Measurements from ENCODE around the gene ADO.
A peak's percentile ranks its signal among the peaks of the same experiment; 100 is the strongest.

ADO gene

GRCh38 chr10:62795100-62795499 lies 9.4 kb upstream of the ADO start:
- no peak for DNase-seq

DNA sequence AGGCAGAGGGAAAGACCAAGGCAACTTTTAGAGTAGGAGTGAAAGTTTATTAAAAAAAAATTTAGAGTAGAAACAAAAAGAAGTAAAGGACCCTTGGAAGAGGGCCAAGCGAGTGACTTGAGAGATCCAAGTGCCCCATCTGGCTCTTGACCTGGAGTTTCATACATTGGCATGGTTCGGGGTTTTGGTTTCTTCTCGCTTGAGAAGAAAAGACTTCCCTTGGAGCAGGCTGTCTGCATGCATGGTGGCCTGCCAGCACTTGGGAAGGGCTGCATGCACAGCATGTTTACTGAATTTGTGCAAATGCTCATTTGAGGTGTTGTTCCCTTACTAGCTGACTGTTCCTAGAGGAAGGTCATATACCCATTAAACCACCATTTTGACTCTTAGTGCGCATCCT lies 8.8 kb upstream of the ADO start:
- DNase-seq, result no peak

DNA sequence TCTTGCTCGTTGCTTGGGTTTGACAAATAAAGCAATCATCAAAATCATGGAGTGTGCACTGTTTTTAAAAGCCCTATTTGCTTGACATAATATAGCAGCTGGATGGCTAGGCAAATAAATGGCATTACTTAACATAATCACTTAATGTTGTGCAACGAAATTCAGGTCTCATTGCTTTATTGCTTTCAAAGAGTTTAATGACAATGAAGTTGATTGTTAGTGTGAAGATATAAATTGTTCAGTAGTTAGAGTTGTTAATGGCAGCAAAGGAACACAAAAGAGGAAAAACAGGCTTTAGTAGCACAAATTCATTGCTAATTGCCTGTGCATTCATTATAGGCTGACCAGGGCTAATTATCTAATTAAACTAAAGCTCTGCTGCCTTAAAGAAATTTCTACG lies 7.6 kb upstream of the ADO start:
- no peak for DNase-seq

DNA sequence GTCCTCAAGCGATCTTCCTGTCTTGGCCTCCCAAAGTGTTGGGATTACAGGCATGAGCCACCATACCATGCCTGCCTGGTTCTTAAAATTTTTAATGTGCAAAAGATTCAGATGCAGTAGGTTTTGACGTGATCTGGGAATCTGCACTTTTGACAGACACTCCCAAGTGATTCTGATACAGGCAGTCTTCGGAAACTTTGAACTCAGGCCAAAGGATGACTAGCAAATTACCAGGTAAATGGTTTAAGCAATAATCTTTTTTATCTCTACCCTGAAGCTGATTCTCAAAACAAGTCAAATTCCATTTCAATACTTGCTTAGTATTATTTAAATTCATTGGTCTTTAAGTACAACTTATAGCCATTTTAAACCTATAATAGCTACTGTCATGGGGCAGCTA lies 2.6 kb upstream of the ADO start:
- no peak for DNase-seq

DNA sequence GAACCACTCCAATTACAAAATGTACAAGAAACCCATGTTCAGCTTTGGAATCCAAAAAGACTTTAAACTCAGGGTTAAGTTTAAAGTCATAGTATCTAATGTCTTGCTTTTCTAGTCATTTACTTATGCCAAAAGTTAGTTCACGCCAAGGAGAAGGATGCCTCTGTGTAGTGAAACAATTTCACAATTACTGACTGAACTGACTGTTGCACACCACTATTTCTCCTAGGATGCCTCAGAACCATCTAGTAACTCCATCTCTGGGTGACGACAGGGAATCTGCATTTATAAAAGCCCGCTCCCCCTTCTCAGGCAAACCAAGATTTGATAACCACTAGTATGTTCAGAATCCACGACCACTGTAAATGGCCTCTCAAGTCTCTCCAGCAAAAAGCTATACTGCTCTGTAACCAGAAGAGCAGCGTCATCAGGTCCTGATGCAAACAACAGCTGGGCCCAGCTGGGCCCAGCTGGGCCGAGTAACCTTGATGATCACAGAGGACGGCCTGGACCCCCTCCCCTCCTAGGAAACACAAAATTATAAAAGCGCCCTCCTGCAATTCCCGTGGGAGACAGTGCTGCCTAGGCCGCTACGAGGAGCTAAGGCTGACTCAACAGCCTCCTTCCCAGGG lies 680 bp upstream of the ADO start:
- DNase-seq, result no peak

DNA sequence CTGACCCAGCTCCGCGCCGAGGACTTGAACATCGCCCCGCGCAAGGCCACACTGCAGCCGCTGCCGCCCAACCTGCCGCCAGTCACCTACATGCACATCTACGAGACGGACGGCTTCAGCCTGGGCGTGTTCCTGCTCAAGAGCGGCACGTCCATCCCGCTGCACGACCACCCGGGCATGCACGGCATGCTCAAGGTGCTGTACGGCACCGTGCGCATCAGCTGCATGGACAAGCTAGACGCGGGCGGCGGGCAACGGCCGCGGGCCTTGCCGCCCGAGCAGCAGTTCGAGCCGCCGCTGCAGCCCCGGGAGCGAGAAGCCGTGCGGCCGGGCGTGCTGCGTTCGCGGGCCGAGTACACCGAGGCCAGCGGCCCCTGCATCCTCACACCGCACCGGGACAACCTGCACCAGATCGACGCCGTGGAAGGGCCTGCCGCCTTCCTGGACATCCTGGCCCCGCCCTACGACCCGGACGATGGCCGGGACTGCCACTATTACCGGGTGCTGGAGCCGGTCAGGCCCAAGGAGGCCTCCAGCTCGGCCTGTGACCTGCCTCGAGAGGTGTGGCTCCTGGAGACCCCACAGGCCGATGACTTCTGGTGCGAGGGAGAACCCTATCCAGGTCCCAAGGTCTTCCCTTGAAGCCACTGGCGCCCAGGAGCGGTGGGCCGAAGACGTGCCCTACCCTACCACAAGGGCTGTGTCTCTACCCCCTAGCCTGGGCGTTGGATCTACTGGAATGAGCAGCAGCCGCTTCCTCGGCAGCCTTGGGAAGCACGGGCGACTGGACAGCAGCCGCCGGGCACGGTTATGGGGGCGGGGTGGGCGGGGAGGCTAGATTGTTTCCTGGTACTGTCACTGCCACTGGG lies 945 bp downstream of the ADO start:
- DNase-seq, result no peak

DNA sequence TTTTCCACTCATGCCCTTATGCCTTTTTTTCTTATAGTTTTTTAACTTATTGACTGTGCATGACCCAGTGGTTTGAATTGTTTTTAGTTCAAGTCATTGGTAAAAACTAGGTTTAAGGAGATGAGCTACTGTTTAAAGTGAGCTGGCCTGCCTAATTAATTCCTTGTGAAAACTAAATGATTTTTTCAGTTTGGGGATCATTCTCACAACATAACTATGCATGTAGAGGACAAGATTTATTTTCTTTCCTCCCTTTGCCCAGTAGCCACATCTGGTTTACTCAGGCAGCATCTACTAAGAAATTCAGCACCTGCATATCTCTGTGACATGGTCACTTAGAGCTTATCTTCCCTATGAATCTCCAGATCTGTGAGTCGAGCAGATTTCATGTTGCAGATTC lies 1.7 kb downstream of the ADO start:
- no peak for DNase-seq

GRCh38 chr10:62810156-62810902 lies 5.8 kb downstream of the ADO start:
- DNase-seq, result no peak

DNA sequence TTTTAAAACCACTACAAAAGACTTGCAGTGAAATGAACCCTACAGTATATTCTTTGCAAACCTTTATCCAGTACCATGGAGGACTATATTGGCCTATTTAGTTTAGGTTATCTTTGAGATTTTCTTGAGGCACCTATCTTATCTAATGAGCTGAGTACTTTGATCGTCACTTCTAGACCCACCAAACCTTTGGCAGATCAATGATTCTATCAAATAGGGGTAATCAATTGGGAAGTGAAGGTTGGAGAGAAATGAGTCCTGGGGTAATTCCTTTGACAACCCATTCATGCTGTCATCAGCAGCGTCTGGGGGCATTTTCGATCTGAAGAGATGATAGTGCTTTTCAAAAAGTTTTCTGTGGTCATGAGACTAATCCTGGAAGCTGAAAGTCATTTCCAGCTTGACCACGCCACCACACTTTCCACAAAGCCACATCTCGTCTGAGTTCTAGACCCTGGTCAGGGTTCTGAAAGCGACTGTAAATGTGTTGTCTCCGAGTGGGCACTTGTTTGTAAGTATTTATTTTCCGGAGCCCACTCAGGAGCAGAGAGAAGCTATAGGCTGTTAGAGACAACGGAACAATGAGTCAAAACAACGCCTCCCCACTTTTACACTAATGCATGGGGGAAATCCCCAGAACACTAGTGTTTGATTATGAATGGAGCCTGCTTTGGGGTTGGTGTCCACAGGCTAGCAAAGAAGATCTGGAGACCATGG lies 6.8 kb downstream of the ADO start:
- no peak for DNase-seq

DNA sequence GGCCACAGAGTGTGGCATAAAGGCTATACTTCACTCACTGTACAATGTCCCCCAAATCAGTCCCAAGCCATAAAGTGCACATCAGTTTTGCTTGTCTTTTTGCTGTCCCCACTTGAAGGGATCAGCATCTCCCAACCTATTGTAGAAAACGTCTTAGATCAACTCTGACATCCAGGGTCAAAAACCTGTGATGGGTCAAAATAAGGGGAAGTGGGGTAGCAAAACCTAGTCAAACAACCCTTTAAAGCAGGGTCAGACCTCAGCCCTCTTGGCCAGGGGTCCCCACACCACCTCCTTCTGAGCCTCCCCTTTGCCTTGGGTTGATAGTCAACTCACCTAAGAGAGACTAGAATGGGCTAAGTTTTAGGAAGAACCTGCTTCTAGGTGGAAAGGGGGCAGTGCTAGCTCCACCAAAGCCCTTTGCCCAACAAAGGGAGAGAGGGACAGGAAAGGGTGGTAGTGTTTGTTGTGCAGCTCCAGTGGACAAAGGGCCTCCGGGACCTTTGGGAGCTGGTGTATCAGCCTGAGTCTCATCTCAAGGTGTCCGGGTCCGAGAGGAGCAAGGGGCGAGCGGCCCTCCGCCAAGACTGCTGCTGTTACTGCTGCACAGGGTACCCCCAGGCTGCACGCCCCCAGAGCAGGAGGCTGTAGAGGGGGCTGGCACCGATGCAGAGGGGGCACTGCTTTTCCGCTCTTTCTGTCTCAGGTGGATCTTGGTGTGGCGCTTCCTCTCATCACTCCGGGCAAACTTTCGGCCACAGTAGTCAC lies 8.3 kb downstream of the ADO start:
- DNase-seq, result no peak

- no peak for DNase-seq
Observed at GRCh38 chr10:62813453-62813852, 8.9 kb downstream of the ADO start.

DNA sequence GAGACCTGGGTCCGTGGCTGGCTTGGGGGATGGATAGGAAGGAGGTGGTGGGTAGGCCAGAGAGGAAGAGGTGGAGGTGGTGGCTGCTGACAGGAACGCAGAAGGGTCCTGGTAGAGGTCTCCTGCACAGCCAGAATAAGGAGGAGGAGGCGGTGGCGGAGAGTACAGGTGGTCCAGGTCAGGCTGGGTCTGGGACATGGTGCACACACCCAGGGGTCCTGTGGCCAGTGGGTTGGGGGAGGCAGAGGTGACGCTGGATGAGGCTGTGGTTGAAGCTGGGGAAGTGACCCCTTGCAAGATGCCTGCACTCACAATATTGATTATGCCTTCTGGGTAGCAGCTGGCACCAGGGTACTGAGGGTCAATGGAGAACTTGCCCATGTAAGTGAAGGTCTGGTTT lies 9.5 kb downstream of the ADO start:
- no peak for DNase-seq

- DNase-seq, result no peak
Observed at GRCh38 chr10:62814756-62815380, 10.3 kb downstream of the ADO start.

DNA sequence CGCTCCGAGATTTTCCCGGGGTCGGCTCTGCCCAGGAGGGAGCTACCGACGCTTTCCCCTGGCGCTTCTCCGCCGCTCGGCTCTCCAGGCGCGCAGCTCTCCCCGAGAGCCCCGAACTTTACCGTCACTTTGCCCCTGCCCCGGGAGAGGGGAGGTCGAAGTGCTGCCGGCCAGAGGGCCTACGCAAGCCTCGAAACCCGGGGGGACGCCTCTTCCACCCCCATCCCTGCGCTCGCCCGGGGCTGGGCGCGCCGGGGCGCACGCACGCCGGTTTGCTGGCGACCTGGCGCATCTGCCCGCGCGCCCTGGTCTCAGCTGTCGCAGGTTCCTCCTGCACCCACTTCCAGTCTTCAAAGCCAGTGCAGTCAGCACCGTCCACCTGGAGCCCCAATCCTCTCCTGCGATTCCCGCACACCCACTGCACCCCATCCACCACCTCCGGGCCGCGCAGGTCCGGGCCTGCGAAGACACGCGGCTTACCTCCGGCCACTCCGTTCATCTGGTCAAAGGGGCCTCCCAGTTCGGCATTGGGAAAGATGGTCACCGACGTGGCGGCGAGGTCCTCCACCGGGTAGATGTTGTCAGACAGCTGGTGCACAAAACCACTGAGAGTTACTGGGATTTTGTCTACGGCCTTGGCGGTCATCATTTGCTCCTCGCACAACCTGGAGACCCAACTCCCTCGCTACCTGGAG lies 11.0 kb downstream of the ADO start:
- DNase-seq, result no peak

- DNase-seq, result no peak
Observed at GRCh38 chr10:62816076-62816330, 11.5 kb downstream of the ADO start.

GRCh38 chr10:62816331-62817120 lies 12.0 kb downstream of the ADO start, which contains the start of gene EGR2:
EGR2 (minus strand) TSS chr10:62816366; CDS start chr10:62816029, 337 bp downstream.
- DNase-seq, result peak; percentile 58

DNA sequence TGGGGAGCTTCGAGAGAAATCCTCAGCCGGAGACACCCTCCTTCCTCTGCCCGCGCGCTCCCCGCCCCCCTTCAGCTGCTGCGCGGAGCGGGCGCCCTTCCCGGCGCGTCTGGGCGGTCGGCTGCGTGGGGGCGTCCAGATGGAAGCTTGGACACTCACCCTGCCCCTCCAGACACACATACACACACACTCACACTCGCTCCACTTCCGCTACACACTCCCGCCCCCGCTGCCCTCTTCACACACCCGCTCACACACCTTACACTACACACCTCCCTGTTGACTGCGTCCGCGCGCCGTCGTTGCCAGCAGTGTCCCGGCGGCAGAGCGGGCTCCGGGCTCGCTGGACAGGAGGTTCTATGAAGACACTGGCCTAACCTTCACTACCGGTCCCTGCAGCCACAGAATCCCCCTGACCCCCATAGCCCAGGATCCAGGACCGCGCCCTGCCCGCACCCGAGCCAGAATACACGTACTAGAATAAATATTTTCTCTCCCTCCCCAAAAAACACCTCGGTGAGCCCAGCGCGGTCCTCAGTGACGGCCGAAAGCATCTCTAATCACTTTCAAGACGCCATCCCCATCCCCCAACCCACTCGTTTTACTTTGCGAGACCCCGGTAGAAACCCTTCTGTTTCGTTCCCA lies 12.7 kb downstream of the ADO start:
- no peak for DNase-seq

- DNase-seq, result no peak
Observed at GRCh38 chr10:62817766-62818425, 13.4 kb downstream of the ADO start.

GRCh38 chr10:62818426-62819011 lies 14.0 kb downstream of the ADO start:
- no peak for DNase-seq

All from NCI-H2029 (cell line).